ENCODE measurements around the gene ZNF335. TPM values are rescaled to one million over a fixed set of nuclear protein-coding genes. Genes with fewer than 3 reads are reported as not detected.
"Not testable (repeated sequence)": the region's sequence is repeated elsewhere in the genome, so short reads cannot be mapped to it uniquely, and the experiment has no call there.

Gene ZNF335
- total RNA-seq, 1 experiment from 2014 or later = 13.0 TPM

GRCh38 chr20:46004187-46004586 lies 32.2 kb upstream of the ZNF335 start:
- no peak for DNase-seq (ENCODE audit: low read depth)

DNA sequence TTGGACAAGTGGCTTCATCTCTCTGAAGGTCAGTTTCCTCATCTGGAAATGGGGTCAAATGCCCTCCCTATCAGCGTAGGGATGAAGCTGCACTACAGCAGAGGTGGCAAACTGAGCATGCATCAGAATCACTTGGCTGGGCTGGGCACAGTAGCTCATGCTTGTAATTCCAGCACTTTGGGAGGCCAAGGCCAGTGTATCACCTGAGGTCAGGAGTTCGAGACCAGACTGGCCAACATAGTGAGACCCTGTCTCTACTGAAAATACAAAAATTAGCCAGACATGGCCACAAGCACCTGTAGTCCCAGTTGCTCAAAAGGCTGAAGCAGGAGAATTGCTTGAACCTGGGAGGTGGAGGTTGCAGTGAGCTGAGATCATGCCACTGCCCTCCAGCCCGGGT lies 30.0 kb upstream of the ZNF335 start:
- DNase-seq (ENCODE audit: low read depth) = no peak

- DNase-seq (ENCODE audit: low read depth) = no peak
Observed at GRCh38 chr20:46001498-46001897, 29.5 kb upstream of the ZNF335 start.

DNA sequence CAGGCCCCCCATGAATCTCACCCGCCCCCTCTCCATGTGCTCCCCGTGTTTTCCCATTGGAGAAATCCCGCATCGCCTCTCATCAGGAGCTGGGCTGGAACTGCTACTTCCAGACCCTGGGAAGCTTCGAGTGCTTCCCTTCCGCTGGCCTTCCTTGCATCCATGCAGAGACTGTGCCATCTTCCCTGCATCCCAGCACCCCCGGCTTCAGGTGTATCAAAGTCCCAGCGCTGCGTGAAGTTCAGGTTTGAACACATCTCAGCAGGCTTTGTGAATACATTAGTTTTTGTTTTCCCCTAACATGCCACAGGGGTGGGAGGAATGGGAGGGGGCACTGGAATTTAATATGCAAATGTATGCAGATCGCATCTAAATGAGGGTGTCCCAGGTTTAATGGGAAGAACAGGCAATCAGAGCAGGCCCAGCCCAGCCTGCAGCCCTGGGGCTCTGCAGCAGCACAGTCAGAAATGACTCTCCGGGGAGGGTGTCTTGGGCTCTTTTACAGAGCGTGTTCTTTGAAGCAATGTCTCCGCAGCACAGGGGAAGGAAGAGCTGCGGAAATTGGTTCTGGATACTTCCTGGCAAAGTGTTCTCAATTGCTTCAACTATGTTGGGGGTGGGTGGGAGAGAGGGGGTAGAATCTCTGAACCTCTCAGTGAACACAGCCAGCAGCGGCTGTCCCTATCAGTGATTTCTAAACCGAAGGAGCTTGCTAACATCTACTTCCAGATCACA lies 28.4 kb upstream of the ZNF335 start:
- DNase-seq (ENCODE audit: low read depth) = no peak

GRCh38 chr20:45999557-46000261 lies 27.7 kb upstream of the ZNF335 start:
- no peak for DNase-seq (ENCODE audit: low read depth)

- no peak for DNase-seq (ENCODE audit: low read depth)
Observed at GRCh38 chr20:45998761-45999160, 26.8 kb upstream of the ZNF335 start.

DNA sequence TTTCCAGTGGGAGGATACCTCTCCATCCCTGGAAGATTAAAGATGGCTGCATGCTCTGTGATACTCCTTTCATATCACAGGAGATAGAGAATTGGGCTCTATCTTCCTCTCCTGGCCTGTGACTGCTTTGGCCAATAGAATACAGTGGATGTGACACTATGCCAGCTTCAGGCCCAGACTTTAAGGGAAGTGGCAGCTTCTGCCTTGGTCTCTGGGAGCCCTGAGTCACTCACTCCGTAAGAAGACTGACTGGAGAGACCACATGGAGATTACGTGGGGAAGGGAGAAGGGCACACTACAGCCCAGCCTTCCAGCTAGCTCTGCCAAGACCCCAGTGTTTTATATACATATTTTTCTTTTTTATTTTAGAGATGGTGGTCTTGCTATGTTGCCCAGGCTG lies 26.3 kb upstream of the ZNF335 start:
- peak; percentile 59 for DNase-seq (ENCODE audit: low read depth)

GRCh38 chr20:45997187-45997586 lies 25.2 kb upstream of the ZNF335 start:
- DNase-seq (ENCODE audit: low read depth) = no peak

DNA sequence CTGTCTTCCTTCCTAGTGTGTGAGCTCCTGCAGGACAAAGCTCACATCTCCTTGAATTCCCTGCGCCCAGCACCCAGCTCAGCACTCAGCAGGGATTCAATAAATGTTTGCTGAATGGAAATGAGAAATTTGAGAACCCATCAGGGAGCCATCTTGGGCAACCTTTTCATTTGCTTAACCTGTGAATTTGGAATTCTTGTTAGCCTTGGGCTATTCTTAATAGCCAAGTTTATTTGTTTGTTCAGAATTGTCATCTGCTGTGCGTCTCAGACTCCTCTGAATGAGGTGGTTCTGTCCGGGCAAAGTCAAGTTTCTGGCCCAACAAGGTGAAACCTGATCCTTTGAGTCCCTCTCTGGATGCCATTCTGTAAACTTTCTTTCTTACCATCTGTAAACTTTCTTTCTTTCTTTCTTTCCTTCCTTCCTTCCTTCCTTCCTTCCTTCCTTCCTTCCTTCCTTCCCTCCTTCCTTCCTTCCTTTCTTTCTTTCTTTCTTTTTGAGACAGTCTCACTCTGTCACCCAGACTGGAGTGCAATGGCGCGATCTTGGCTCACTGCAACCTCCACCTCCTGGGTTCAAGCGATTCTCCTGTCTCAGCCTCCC lies 23.6 kb upstream of the ZNF335 start:
- DNase-seq (ENCODE audit: low read depth) = peak; percentile 50

GRCh38 chr20:45994761-45995493 lies 22.9 kb upstream of the ZNF335 start:
- DNase-seq (ENCODE audit: low read depth) = no peak

- peak; percentile 97 for DNase-seq (ENCODE audit: low read depth)
Observed at GRCh38 chr20:45993197-45993951, 21.4 kb upstream of the ZNF335 start.

DNA sequence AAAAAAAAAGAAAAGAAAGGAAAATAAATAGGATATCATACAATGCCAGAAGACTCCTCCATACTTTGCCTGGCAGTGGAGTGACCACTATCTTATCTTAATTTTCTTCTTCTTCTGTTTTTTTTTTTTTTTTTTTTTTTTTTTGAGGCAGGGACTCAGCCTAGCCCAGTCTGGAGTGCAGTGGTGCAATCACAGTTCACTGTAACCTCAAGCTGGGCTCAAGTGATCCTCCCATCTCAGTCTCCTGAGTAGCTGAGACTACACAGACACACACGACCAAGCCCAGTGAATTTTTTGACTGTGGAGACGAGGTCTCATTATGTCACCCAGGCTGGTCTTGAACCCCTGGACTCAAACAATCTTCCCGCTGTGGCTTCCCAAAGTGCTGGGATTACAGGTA lies 19.6 kb upstream of the ZNF335 start:
- DNase-seq (ENCODE audit: low read depth) = no peak

DNA sequence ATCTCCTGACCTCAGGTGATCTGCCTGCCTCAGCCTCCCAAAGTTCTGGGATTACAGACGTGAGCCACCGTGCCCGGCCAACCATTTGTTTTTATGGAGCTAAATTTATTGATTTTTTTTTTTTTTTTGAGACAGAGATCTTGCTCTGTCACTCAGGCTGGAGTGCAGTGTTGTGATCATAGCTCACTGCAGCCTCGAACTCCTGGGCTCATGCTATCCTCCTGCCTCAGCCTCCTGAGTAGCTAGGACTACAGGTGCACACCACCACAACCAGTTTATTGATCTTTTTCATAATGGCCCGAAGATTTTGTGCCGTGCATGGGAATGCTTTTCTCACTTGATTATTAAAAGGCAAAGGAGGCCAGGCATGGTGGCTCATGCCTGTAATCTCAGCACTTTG lies 16.8 kb upstream of the ZNF335 start:
- DNase-seq (ENCODE audit: low read depth) = not testable (repeated sequence)

DNA sequence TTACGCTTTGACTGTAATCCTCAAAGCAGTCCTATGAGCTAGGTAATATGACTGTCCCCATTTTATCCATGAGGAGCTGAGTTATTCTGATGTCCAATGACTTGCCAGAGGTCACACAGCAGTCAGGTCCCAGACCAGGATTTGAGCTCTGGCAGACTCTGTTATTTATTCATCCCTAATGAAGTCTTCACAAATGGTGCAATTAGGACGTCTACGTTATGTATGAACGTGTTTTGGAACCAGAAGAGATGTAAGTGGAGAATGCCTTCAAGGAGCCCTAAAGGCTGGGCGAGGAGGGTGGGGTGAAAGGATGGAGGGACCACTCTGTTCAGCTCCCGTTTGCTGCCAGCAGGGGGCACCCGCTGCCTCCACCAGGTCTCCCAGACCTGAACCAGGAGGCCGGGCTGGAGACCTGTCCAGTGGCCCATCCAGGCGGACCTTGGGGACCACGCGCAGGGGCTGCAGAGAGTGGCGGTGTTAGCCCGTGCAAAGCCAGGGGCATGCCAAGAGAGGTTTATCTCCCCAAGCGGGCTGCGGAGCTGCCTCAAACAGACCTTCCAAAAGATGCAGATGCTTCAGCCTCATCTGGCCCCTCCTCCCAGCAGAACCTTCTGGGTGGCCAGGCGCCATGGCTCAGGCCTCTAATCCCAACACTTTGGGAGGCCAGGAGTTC lies 15.2 kb upstream of the ZNF335 start:
- peak; percentile 79 for DNase-seq (ENCODE audit: low read depth)

- peak; percentile 61 for DNase-seq (ENCODE audit: low read depth)
Observed at GRCh38 chr20:45985573-45985972, 13.6 kb upstream of the ZNF335 start.

GRCh38 chr20:45983279-45983743 lies 11.3 kb upstream of the ZNF335 start:
- DNase-seq (ENCODE audit: low read depth) = peak; percentile 38

DNA sequence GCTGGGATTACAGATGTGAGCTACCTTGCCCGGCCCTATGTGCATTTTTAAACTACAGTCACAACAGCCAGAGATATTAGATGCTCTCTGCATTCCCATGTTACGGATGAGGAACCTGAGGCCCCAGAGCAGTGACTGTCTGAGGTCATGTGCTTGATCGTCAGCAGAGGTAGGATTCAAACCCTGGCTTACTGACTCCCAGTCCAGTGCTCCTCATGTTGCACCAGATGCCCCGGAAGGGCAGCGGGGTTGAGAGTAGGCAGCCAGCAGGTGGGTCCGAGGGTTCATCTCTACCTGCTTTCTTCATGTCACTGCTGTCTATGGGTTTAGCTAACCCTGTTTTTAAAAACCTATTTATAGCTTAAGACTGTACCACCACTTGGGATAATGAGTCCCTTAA lies 9.3 kb upstream of the ZNF335 start:
- no peak for DNase-seq (ENCODE audit: low read depth)

DNA sequence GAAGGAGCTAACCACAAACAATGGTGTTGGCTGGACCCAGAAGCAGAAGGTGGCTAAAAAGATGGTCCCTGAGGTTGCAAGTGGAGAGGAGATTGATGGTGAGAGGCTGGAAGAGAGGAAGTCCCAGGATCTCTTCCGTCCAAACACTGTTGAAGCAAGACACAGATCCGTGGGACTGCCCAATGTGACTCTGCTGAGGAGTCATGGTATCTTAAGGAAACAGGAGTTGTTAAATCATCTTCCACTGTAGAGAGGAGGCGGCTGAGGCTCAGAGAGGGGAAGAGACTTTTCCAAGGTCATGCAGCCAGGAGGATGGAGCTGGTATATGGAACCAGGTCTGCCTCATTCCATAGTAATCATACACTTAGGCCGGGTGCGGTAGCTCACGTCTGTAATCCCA lies 4.1 kb upstream of the ZNF335 start:
- no peak for DNase-seq (ENCODE audit: low read depth)

DNA sequence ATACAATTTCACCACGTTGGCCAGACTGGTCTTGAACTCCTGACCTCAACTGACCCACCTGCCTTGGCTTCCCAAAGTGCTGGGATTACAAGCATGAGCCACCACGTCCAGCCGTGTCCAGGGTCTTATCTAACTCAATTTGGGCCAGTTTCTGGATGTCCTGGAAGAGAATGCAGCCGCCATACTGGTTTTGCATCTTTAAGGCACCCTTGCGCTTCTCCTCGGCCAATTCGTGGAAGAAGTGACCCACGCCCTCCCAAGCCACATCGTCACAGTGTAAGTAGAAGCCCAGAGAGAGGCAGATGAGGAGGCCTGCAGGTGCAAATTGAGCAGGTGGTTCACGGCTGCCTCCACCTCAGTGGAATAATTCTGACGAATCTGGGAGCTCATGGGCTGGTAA lies 3.7 kb upstream of the ZNF335 start:
- DNase-seq (ENCODE audit: low read depth) = no peak

- peak; percentile 56 for DNase-seq (ENCODE audit: low read depth)
Observed at GRCh38 chr20:45974896-45975565, 3.0 kb upstream of the ZNF335 start.
